HG02623 (cell line): ENCODE results near the gene PKN1.
"Not testable (repeated sequence)": the region's sequence is repeated elsewhere in the genome, so short reads cannot be mapped to it uniquely, and the experiment has no call there.

Experiments used
- ATAC-seq: cut with Tn5 transposase; IDR thresholded peaks from one replicate; pipeline ENCODE4 v1.9.1; 2021; ENCODE audit warnings: moderate library complexity; ENCODE audit not compliant: unreplicated experiment

The PKN1 gene

GRCh38 chr19:14452303-14452702, 19.2 kb downstream of the PKN1 start:
- not testable (repeated sequence) for ATAC-seq

- no peak for ATAC-seq
Measured at GRCh38 chr19:14459703-14460102, 26.6 kb downstream of the PKN1 start.

- ATAC-seq: no peak
Measured at GRCh38 chr19:14460935-14461334, 27.8 kb downstream of the PKN1 start.

GRCh38 chr19:14462401-14462800, 29.3 kb downstream of the PKN1 start:
- ATAC-seq: not testable (repeated sequence)

- ATAC-seq: no peak
Measured at GRCh38 chr19:14463747-14464146, 30.6 kb downstream of the PKN1 start.

GRCh38 chr19:14467391-14467790, 34.3 kb downstream of the PKN1 start:
- no peak for ATAC-seq

- ATAC-seq: no peak
Measured at GRCh38 chr19:14467816-14468215, 34.7 kb downstream of the PKN1 start.

- ATAC-seq: no peak
Measured at GRCh38 chr19:14470031-14470876, 37.1 kb downstream of the PKN1 start.

GRCh38 chr19:14471436-14472187, 38.5 kb downstream of the PKN1 start:
- no peak for ATAC-seq

- ATAC-seq: no peak
Measured at GRCh38 chr19:14472202-14472938, 39.3 kb downstream of the PKN1 start.

- ATAC-seq: no peak
Measured at GRCh38 chr19:14473073-14473977, 40.2 kb downstream of the PKN1 start.

- ATAC-seq: no peak
Measured at GRCh38 chr19:14473978-14474578, 41.0 kb downstream of the PKN1 start.

- no peak for ATAC-seq
Measured at GRCh38 chr19:14474827-14475226, 41.7 kb downstream of the PKN1 start.

GRCh38 chr19:14475251-14476073, 42.4 kb downstream of the PKN1 start, which contains the start of gene PTGER1:
Gene PTGER1 (minus strand): TSS chr19:14475354. CDS start chr19:14474320, 1,034 bp downstream.
- no peak for ATAC-seq

GRCh38 chr19:14476327-14476672, 43.2 kb downstream of the PKN1 start:
- no peak for ATAC-seq

- no peak for ATAC-seq
Measured at GRCh38 chr19:14476673-14477401, 43.7 kb downstream of the PKN1 start.

GRCh38 chr19:14477418-14478112, 44.5 kb downstream of the PKN1 start:
- no peak for ATAC-seq

GRCh38 chr19:14478113-14478545, 45.0 kb downstream of the PKN1 start:
- ATAC-seq: no peak
